ENCODE data around the gene GARNL3. TPM values are rescaled to one million over a fixed set of nuclear protein-coding genes. Genes with fewer than 3 reads are reported as not detected.

Gene GARNL3
- total RNA-seq, 2 donors from 2014 or later, result 34.2 to 34.4 TPM

- intact Hi-C loops (cut with DNase I), result no loop called here
- TF ChIP-seq, protein P1, sequence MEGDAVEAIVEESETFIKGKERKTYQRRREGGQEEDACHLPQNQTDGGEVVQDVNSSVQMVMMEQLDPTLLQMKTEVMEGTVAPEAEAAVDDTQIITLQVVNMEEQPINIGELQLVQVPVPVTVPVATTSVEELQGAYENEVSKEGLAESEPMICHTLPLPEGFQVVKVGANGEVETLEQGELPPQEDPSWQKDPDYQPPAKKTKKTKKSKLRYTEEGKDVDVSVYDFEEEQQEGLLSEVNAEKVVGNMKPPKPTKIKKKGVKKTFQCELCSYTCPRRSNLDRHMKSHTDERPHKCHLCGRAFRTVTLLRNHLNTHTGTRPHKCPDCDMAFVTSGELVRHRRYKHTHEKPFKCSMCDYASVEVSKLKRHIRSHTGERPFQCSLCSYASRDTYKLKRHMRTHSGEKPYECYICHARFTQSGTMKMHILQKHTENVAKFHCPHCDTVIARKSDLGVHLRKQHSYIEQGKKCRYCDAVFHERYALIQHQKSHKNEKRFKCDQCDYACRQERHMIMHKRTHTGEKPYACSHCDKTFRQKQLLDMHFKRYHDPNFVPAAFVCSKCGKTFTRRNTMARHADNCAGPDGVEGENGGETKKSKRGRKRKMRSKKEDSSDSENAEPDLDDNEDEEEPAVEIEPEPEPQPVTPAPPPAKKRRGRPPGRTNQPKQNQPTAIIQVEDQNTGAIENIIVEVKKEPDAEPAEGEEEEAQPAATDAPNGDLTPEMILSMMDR (IDR thresholded peaks at IDR 0.05), result no peak
- TF ChIP-seq POLR2AphosphoS5 (IDR thresholded peaks at IDR 0.05) (no peak), POLR2A (IDR thresholded peaks at IDR 0.05) (no peak)
These were observed 86.9 kb downstream of the GARNL3 start for GRCh38 chr9:127351182-127352166.

GRCh38 chr9:127353882-127354281, 89.3 kb downstream of the GARNL3 start:
- no peak for TF ChIP-seq POLR2AphosphoS5 (IDR thresholded peaks at IDR 0.05)
- TF ChIP-seq, protein P1 (IDR thresholded peaks at IDR 0.05), result no peak
- TF ChIP-seq POLR2A (IDR thresholded peaks at IDR 0.05), result no peak
- H3K9me3 ChIP-seq, result no peaks in the 10 kb centered on the region
- intact Hi-C loops (cut with DNase I), result no loop called here
- DNase-seq (ENCODE audit: low spot score), result no peak
- H3K27me3 ChIP-seq (replicated peaks; ENCODE audit: insufficient read depth), result no peaks in the 10 kb centered on the region
- H3K27ac ChIP-seq, result no peak overlapping the region
- H3K4me3 ChIP-seq, result no peak overlapping the region
- H3K36me3 ChIP-seq, result no peaks in the 10 kb centered on the region
- 73% methylated on average over 5 of the region's 5 CpGs for WGBS
- no peaks in the 10 kb centered on the region for H3K4me1 ChIP-seq (replicated peaks)

More at GRCh38 chr9:127351182-127352166, 86.9 kb downstream of the GARNL3 start:
- DNase-seq (ENCODE audit: low spot score), result no peak
- Histone ChIP-seq H3K4me1 (replicated peaks) (no peaks in the 10 kb centered on the region), H3K9me3 (no peaks in the 10 kb centered on the region), H3K4me3 (no peak overlapping the region), H3K27me3 (replicated peaks; ENCODE audit: insufficient read depth) (no peaks in the 10 kb centered on the region), H3K36me3 (no peaks in the 10 kb centered on the region), H3K27ac (no peak overlapping the region)
- 76% methylated on average over 4 of the region's 4 CpGs for WGBS

DNA sequence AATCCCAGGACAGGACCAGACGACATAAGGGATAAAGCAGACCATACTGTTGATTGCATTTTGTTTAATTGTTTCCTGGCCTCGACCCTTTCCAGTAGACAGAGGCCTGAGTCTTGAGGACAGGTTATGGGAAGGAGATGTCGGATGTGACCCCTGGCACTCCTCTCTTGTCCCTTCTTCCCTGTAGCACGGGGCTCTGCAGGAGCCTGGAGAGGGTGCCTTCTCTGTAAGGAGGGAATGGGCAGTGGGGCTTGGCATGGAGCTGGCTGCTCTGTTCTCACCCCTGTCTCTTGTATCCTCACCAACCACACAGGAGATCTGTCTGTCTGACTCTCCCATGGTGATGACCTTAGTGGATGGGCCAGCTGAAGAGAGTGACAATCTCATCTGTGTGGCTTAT, 92.3 kb downstream of the GARNL3 start:
- WGBS, result 96% methylated on average over 4 of the region's 4 CpGs
- H3K36me3 ChIP-seq, result no peaks in the 10 kb centered on the region
- H3K9me3 ChIP-seq, result no peaks in the 10 kb centered on the region
- intact Hi-C loops (cut with DNase I), result no loop called here
- no peaks in the 10 kb centered on the region for H3K27me3 ChIP-seq (replicated peaks; ENCODE audit: insufficient read depth)
- no peak overlapping the region for H3K4me3 ChIP-seq
- no peak overlapping the region for H3K27ac ChIP-seq
- TF ChIP-seq, protein P1 (IDR thresholded peaks at IDR 0.05), result no peak
- no peak for TF ChIP-seq POLR2AphosphoS5 (IDR thresholded peaks at IDR 0.05)
- TF ChIP-seq POLR2A (IDR thresholded peaks at IDR 0.05), result no peak
- no peaks in the 10 kb centered on the region for H3K4me1 ChIP-seq (replicated peaks)
- no peak for DNase-seq (ENCODE audit: low spot score)

GRCh38 chr9:127358023-127358535, 93.5 kb downstream of the GARNL3 start:
- H3K4me1 ChIP-seq (replicated peaks), result no peaks in the 10 kb centered on the region
- DNase-seq (ENCODE audit: low spot score), result no peak
- no peaks in the 10 kb centered on the region for H3K27me3 ChIP-seq (replicated peaks; ENCODE audit: insufficient read depth)
- no peak overlapping the region for H3K27ac ChIP-seq
- no peak overlapping the region for H3K4me3 ChIP-seq
- TF ChIP-seq, protein P1 (IDR thresholded peaks at IDR 0.05), result no peak
- TF ChIP-seq POLR2A (IDR thresholded peaks at IDR 0.05) (no peak), POLR2AphosphoS5 (IDR thresholded peaks at IDR 0.05) (no peak)
- H3K9me3 ChIP-seq, result no peaks in the 10 kb centered on the region
- 81% methylated on average over 3 of the region's 3 CpGs for WGBS
- no peaks in the 10 kb centered on the region for H3K36me3 ChIP-seq
- intact Hi-C loops (cut with DNase I), result no loop called here
